Body of pancreas (tissue), 4 donors: Measurements from ENCODE around the gene HMCN2. TPM values are rescaled to one million over a fixed set of nuclear protein-coding genes. Genes with fewer than 3 reads are reported as not detected.

Experiments
- ATAC-seq: fragments of 150-250 bp; one replicate; pipeline ENCODE4 v1.9.1; 2016
- DNase-seq, 4 donors: peaks; one replicate each; pipeline ENCODE4 v3.0.0-alpha.2; 2019
- H3K27ac ChIP-seq, 4 donors: fragments of 200-600 bp; sonication (generic); 1 replicate in 3 of 4; 2 replicates in 1 of 4; pipeline versions ENCODE4 v1.5.1 to v1.6.1; 2016 to 2019; ENCODE audit warnings: mild to moderate bottlenecking in 1 of 4, mixed read lengths in 1 of 4, moderate library complexity in 1 of 4
- H3K27me3 ChIP-seq, 2 donors: fragments of 200-600 bp; sonication (generic); one replicate each; pipeline ENCODE4 v1.6.0; 2016; ENCODE audit warnings: mild to moderate bottlenecking in 1 of 2
- H3K36me3 ChIP-seq, 2 donors: fragments of 200-600 bp; sonication (generic); replicated peaks in 1 of 2; 2 replicates each; pipeline ENCODE4 v1.5.1; 2016; ENCODE audit warnings: low read depth in 2 of 2; ENCODE audit not compliant: insufficient read depth in 1 of 2
- H3K4me1 ChIP-seq: fragments of 200-600 bp; sonication (generic); one replicate; pipeline ENCODE4 v1.6.0; 2016
- H3K4me3 ChIP-seq, 2 donors: fragments of 200-600 bp; sonication (generic); 1 replicate in 1 of 2; 2 replicates in 1 of 2; pipeline ENCODE4 v1.5.1; 2016 to 2019
- H3K9me3 ChIP-seq, 3 donors: fragments of 200-600 bp; sonication (generic); 1 replicate in 2 of 3; 2 replicates in 1 of 3; pipeline ENCODE4 v1.5.1; 2016
- CTCF ChIP-seq, 7 experiments: fragments of 450-650 bp in 4 of 7; fragments of 200-600 bp in 3 of 7; sonication (generic) in 3 of 7; IDR thresholded peaks; one replicate each; pipeline ENCODE4 v1.5.1; 2016 to 2019; ENCODE audit warnings: antibody characterized with exemption in 7 of 7
- POLR2A ChIP-seq, 3 donors: fragments of 450-650 bp; IDR thresholded peaks; one replicate each; pipeline ENCODE4 v1.6.1; 2016; ENCODE audit warnings: antibody characterized with exemption in 3 of 3, mild to moderate bottlenecking in 2 of 3
- WGBS, 2 donors: methylation state at CpG; one replicate each; pipeline ENCODE4 v1.1.5; 2017; 5-methylcytosine and 5-hydroxymethylcytosine counted together
- intact Hi-C: fragments of 100-400 bp; cut with DNase I; formaldehyde crosslinking; loops from one replicate; pipeline ENCODE4 v1.15.1; 2023
- total RNA-seq, 2 donors: library from RNA; depleted of rRNA; stranded (reverse); fragments of >200 nt; gene quantifications; one replicate each; pipeline ENCODE4 v1.1.0, GENCODE V29; 2016

The HMCN2 gene
- total RNA-seq, 2 donors from 2014 or later, result 0.78 to 3.6 TPM

- no peaks in the 10 kb centered on the region for H3K4me1 ChIP-seq
- ATAC-seq, result no peak
- WGBS, 2 donors, result 64 to 65% methylated on average over 17 of the region's 17 CpGs
Measured at GRCh38 chr9:130421154-130421801, 155.7 kb downstream of the HMCN2 start.

GRCh38 chr9:130421802-130422276 is 156.3 kb downstream of the HMCN2 start:
- no peak for DNase-seq
- no peaks in the 10 kb centered on the region for H3K4me1 ChIP-seq
- TF ChIP-seq CTCF (IDR thresholded peaks at IDR 0.05) (no peak), POLR2A (IDR thresholded peaks at IDR 0.05) (no peak)
- no peak overlapping the region for H3K4me3 ChIP-seq
- 57 to 58% methylated on average over 5 to 13 of the region's 13 CpGs for WGBS, 2 donors
- ATAC-seq, result no peak
- no peaks in the 10 kb centered on the region for H3K9me3 ChIP-seq
- H3K36me3 ChIP-seq, result no peaks in the 10 kb centered on the region
- intact Hi-C loops, result no loop called here
- H3K27me3 ChIP-seq, result no peaks in the 10 kb centered on the region
- H3K27ac ChIP-seq, result no peak overlapping the region

More at GRCh38 chr9:130421154-130421801, 155.7 kb downstream of the HMCN2 start:
- Histone ChIP-seq H3K9me3 (no peaks in the 10 kb centered on the region), H3K4me3 (no peak overlapping the region), H3K27me3 (no peaks in the 10 kb centered on the region), H3K27ac (no peak overlapping the region), H3K36me3 (no peaks in the 10 kb centered on the region)
- no peak for TF ChIP-seq CTCF (IDR thresholded peaks at IDR 0.05)
- intact Hi-C loops, result no loop called here
- DNase-seq, result no peak

- 58 to 61% methylated on average over 7 to 10 of the region's 10 CpGs for WGBS, 2 donors
- H3K36me3 ChIP-seq, result no peaks in the 10 kb centered on the region
- ATAC-seq (no peak), DNase-seq (no peak)
- no peak overlapping the region for H3K4me3 ChIP-seq
- no peaks in the 10 kb centered on the region for H3K9me3 ChIP-seq
- H3K27ac ChIP-seq, result no peak overlapping the region
- H3K27me3 ChIP-seq, result no peaks in the 10 kb centered on the region
- no peak for TF ChIP-seq CTCF (IDR thresholded peaks at IDR 0.05)
- no peak for TF ChIP-seq POLR2A (IDR thresholded peaks at IDR 0.05)
- intact Hi-C loops, result no loop called here
- no peaks in the 10 kb centered on the region for H3K4me1 ChIP-seq
Measured at GRCh38 chr9:130422546-130422945, 157.0 kb downstream of the HMCN2 start.

GRCh38 chr9:130423272-130423671 is 157.7 kb downstream of the HMCN2 start:
- TF ChIP-seq CTCF (IDR thresholded peaks at IDR 0.05) (no peak), POLR2A (IDR thresholded peaks at IDR 0.05) (no peak)
- WGBS, 2 donors, result 62 to 64% methylated on average over 4 to 8 of the region's 8 CpGs
- Histone ChIP-seq H3K4me3 (no peak overlapping the region), H3K27me3 (no peaks in the 10 kb centered on the region), H3K27ac (no peak overlapping the region), H3K9me3 (no peaks in the 10 kb centered on the region), H3K4me1 (no peaks in the 10 kb centered on the region), H3K36me3 (no peaks in the 10 kb centered on the region)
- no peak for ATAC-seq
- intact Hi-C loops, result no loop called here
- DNase-seq, result no peak
